NCI-H524 treated with DMSO at 0.1 percent for 48 hours (cell line): ENCODE data around the gene ZNF117.
"Not testable (repeated sequence)": the region's sequence is repeated elsewhere in the genome, so short reads cannot be mapped to it uniquely, and the experiment has no call there.

ENCODE experiments used
- DNase-seq: peaks from one replicate; lab custom pipeline; 2025; lab: John Stamatoyannopoulos, UW

The ZNF117 gene

DNA sequence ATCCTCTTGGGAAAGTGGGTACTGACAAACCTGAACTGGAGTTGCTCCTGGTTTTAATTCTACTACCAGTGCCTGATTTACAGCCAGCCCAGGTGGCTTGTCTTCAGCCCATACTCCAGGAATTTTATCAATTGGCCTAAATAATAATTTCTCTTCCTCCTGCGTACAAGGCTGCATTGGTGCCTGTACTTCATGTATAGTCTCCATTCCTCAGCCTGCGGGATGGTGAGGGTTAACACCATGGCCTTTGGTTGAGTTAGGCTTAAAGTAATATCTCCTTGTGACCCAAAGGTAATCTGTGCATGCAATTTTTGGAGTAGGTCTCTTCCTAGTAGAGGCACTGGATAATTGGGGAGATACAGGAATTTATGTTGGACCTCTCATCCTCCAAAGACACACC is 5.5 kb upstream of the ZNF117 start:
- DNase-seq = no peak

DNA sequence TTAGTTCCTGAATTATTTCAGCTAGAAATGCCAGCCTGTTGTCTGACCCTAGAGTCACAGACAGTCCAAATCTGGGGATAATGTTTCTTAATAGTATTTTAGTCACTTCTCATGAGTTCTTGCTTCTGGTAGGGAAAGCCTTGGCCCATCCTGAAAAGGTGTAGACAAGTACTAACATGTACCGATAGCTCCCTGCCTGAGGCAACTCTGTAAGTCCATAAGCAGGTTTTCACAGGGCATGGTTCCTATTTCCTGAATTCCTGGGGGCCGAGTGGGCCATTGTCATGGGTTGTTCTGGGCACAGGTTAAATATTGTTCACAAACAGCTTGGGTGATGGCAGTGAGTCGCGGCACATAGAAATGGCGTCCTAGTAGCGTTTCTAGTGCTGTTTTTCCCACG is 3.1 kb upstream of the ZNF117 start:
- no peak for DNase-seq

DNA sequence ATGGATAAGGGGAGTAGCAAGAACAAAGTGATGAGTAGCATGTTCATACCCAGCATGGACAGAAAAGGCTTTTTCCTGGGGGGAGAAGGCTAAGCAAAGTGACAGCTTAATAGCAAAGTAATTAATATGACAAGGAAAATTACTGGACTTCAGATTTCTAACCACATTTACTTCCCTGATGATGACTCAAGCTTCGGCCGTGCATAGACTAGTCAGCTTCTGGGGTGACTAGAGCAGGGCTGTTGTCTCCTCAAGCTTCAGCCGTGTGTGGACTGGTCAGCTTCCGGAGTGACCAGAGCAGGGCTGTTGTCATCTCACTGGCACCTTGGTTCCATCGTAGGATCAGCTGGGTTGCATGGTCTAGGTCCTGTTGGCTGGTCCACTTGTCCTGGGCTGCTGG is 2.1 kb upstream of the ZNF117 start:
- DNase-seq = no peak

DNA sequence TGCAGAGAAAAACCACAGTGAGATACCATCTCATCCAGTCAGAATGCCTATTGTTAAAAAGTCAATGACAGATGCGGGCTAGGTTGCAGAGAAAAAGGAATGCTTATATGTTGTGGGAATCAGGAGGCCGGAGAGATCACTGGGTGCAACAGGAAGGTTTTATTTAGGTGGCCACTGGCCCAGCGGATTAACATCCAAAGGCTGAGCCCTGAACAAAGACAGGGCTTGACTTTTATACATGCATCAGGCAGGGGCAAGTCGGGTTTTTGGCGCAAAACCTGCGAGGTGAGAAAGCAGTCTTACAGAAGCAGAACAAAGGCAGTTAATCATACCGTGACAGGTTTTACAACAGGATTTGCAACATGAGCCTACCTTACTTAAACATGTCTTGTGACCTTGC is 620 bp downstream of the ZNF117 start:
- DNase-seq = no peak

- no peak for DNase-seq
Measured at GRCh38 chr7:64978497-64979203, 12.2 kb downstream of the ZNF117 start.

DNA sequence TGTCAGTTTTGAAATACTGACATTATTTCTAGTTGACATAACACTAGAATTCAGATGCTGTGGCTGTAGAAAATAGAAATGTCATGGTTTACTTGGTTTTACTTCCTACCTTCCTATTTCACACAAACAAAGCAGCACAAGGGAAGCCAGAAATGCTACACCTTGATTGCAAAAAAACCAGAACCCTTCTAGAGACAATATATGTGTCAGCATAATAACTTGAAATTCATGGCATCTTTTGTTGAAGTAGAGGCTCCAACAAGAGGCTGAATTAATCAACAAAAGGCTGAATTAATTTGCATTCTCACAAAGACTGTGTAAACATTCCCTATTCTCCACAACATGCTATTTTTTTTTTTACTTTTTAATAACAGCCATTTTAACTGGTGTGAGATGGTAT is 25.2 kb downstream of the ZNF117 start:
- DNase-seq = no peak

GRCh38 chr7:64959072-64959747 is 31.6 kb downstream of the ZNF117 start:
- DNase-seq = peak; percentile 38

DNA sequence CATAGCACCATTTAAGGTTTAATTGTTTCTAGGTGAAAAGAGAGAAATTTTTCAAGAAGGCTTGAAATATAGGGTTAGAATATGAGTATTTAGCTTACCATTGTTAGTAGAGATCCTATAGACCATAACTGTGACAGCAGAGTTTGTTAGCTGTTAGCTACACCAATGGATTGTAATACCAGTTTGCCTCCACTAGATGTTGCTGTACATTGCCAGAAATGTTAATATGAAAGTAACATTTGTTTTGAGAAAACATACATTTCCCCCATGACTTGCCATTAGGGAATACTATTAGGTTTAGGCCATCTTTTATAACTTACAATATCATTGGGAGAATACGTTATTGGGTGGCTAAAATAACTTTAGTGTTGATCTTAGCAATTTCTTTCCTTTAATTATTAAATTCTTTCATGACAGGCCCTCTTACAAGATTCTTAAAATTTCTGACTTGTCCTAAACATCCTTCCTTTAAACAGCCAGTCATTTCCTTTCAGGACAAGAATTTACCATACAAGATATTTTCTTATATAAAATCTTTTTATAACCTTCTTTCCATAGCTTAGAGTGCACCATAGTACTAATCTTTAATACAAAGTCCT is 39.5 kb downstream of the ZNF117 start:
- DNase-seq = no peak

DNA sequence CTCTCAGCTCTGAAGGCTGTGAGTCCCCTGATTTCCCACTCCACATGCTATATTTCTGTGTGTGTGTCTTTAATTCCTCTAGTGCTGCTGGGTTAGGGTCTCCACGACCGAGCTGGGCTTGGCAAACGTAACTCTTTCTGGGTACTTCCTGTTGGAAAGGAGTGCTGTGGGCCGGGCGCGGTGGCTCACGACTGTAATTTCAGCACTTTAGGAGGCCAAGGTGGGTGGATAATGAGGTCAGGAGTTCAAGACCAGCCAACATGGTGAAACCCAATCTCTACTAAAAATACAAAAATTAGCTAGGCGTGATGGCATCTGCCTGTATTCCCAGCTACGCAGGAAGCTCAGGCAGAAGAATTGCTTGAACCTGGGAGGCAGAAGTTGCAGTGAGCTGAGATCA is 40.2 kb downstream of the ZNF117 start:
- not testable (repeated sequence) for DNase-seq

GRCh38 chr7:64948774-64949173 is 42.1 kb downstream of the ZNF117 start:
- DNase-seq = not testable (repeated sequence)

GRCh38 chr7:64947252-64948000 is 43.4 kb downstream of the ZNF117 start:
- DNase-seq = no peak

- DNase-seq = no peak
Measured at GRCh38 chr7:64946772-64947171, 44.1 kb downstream of the ZNF117 start.

DNA sequence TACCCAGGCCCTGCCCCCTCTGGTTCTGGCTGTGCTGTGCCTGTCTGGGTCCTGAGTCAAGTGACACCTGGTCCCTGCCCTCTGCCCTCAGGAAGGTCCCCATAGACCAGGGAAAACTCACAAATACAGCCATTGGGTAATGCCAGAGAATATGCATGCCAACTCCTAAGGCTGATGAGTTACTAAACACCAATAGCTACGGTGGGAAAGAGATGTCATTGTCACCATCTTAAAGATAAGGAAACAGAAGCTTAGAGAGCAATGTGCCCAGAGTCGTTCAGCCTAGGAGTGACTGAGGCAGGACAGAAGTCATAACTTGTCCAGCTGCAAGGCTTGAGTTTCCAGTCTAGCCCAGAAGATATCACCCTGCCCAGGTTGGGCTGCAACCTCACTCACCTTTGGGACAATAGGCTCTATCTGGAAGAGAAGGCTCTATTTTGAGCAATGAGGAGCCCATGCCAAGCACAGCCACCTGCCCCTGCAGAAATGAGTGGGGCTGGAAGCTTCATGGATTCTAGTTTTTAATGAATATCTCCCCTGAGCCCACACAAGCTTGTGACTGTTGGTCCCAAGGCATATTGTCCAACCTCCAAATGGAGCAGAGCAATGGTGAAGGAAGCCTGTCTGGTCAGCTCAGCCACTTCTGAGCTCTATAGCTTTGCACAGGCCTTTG is 45.2 kb downstream of the ZNF117 start:
- DNase-seq = no peak

GRCh38 chr7:64944667-64945502 is 46.0 kb downstream of the ZNF117 start:
- not testable (repeated sequence) for DNase-seq

- DNase-seq = not testable (repeated sequence)
Measured at GRCh38 chr7:64940021-64940420, 50.8 kb downstream of the ZNF117 start.

DNA sequence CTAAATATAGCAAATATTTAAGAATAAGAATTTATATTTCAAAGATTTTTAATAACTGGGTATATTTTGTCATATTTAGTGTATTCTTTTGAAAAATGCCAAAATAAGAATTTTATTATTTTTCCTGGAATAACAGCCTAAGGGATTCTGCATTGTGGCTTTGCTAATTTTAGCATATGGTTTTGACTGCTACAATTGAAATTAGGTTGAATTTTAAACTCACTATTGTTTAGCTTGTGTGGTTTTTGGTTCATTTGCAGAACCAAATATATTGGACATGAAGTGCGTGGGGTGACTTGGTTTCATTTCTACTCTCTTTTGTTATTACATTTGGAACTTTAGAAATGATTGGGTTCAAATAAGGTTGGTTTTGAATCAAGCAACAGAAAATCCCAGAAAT is 52.3 kb downstream of the ZNF117 start:
- DNase-seq = no peak

GRCh38 chr7:64934478-64934877 is 56.4 kb downstream of the ZNF117 start:
- DNase-seq = no peak

GRCh38 chr7:64928252-64929187 is 62.3 kb downstream of the ZNF117 start:
- DNase-seq = not testable (repeated sequence)
